A549 (cell line): ENCODE results near the gene PASK. TPM values are rescaled to one million over a fixed set of nuclear protein-coding genes. Genes with fewer than 3 reads are reported as not detected.

Source experiments
- ATAC-seq, 2 experiments: fragments of 200-7000 bp in 1 of 2; fragments of >200 bp in 1 of 2; cut with Nextera tagmentation in 1 of 2; cut with Tn5 transposase in 1 of 2; 3 replicates each; pipeline versions ENCODE4 v1.8.0 to v1.9.1; 2018 to 2020; ENCODE audit warnings: mild to moderate bottlenecking in 1 of 2, moderate library complexity in 1 of 2
- CTCF ChIA-PET: fragments of 300-600 bp; sonication (Branson Sonifier 250); formaldehyde crosslinking; extraction: SDS; loops from one replicate; lab custom pipeline; 2021; ENCODE audit warnings: antibody characterized with exemption, inconsistent platforms; lab: Yijun Ruan, JAX
- POLR2A ChIA-PET: fragments of 350-600 bp; formaldehyde crosslinking; extraction: SDS; loops from one replicate; lab custom pipeline; 2021; ENCODE audit warnings: antibody characterized with exemption, inconsistent platforms; lab: Yijun Ruan, JAX
- DNase-seq, 2 experiments: peaks; one replicate each; pipeline versions ENCODE4 v3.0.0 to v3.0.0-alpha.2; 2011 to 2016; ENCODE audit warnings: low read depth in 1 of 2, low spot score in 1 of 2
- FAIRE-seq: peaks from 2 replicates; lab custom pipeline; 2011; peaks lifted over from hg19 to GRCh38; lab: Jason Lieb, UNC
- H3K27ac ChIP-seq, 2 experiments: fragments of >200 bp; sonication (Bioruptor Twin); formaldehyde crosslinking; 3 replicates each; pipeline ENCODE4 v1.5.1; 2016 to 2017
- H3K4me1 ChIP-seq: fragments of >200 bp; sonication (Bioruptor Twin); formaldehyde crosslinking; 3 replicates; pipeline ENCODE4 v1.6.1; 2016
- H3K4me2 ChIP-seq: fragments of >200 bp; sonication (Bioruptor Twin); formaldehyde crosslinking; 3 replicates; pipeline ENCODE4 v1.6.1; 2016
- H3K4me3 ChIP-seq: fragments of >200 bp; sonication (Bioruptor Twin); formaldehyde crosslinking; 3 replicates; pipeline ENCODE4 v1.5.1; 2016
- H3K9me3 ChIP-seq: fragments of >200 bp; sonication (Bioruptor Twin); formaldehyde crosslinking; 3 replicates; pipeline ENCODE4 v1.6.1; 2016
- CBX2 ChIP-seq: fragments of 200-600 bp; sonication (generic); IDR thresholded peaks from 2 replicates; pipeline ENCODE4 v1.6.1; 2016; ENCODE audit warnings: low read depth, mild to moderate bottlenecking, borderline replicate concordance
- CHD2 ChIP-seq: fragments of 150-350 bp; IDR thresholded peaks from 2 replicates; pipeline ENCODE4 v1.6.1; 2014; ENCODE audit warnings: low read length; ENCODE audit not compliant: partially characterized antibody
- EHF ChIP-seq: fragments of 250-450 bp; sonication (Bioruptor Pico); IDR thresholded peaks from 2 replicates; pipeline ENCODE4 v1.5.0; 2020; ENCODE audit warnings: mild to moderate bottlenecking
- EP300 ChIP-seq, 2 experiments: fragments of >200 bp; sonication (Bioruptor Twin); formaldehyde crosslinking; IDR thresholded peaks; 2 replicates in 1 of 2; 3 replicates in 1 of 2; pipeline ENCODE4 v1.6.1; 2016 to 2017
- ESRRA ChIP-seq: fragments of 150-350 bp; IDR thresholded peaks from 2 replicates; pipeline ENCODE4 v1.6.1; 2014; ENCODE audit warnings: mild to moderate bottlenecking, low read length, borderline replicate concordance
- FOSB ChIP-seq: fragments of 250-450 bp; sonication (Bioruptor Pico); IDR thresholded peaks from 2 replicates; pipeline ENCODE4 v1.5.0; 2020; ENCODE audit warnings: mild to moderate bottlenecking, moderate library complexity
- FOXS1 ChIP-seq: fragments of 250-450 bp; sonication (Bioruptor Pico); IDR thresholded peaks from 2 replicates; pipeline ENCODE4 v1.5.0; 2020; ENCODE audit warnings: mild to moderate bottlenecking, moderate library complexity
- GATA3 ChIP-seq: IDR thresholded peaks from 2 replicates; pipeline ENCODE4 v1.6.1; 2012; ENCODE audit warnings: borderline replicate concordance
- HDAC2 ChIP-seq: fragments of 200-600 bp; sonication (generic); IDR thresholded peaks from 2 replicates; pipeline ENCODE4 v1.6.1; 2016
- HOXB5 ChIP-seq: fragments of 250-450 bp; sonication (Bioruptor Pico); IDR thresholded peaks from 2 replicates; pipeline ENCODE4 v1.5.0; 2020; ENCODE audit warnings: mild to moderate bottlenecking, moderate library complexity
- MAFK ChIP-seq: fragments of 450-650 bp; IDR thresholded peaks from 2 replicates; pipeline ENCODE4 v1.6.1; 2014; ENCODE audit not compliant: partially characterized antibody
- NFE2L2 ChIP-seq: fragments of 150-350 bp; conservative IDR thresholded peaks from 2 replicates; pipeline ENCODE4 v1.6.1; 2014; ENCODE audit warnings: low read length
- NR3C1 ChIP-seq: fragments of >200 bp; sonication (Bioruptor Twin); formaldehyde crosslinking; IDR thresholded peaks from 3 replicates; pipeline ENCODE4 v1.6.1; 2017
- POLR2A ChIP-seq: IDR thresholded peaks from 2 replicates; pipeline ENCODE4 v1.6.1; 2012; ENCODE audit warnings: mild to moderate bottlenecking, low read length
- RARB ChIP-seq: fragments of 250-450 bp; sonication (Bioruptor Pico); IDR thresholded peaks from 2 replicates; pipeline ENCODE4 v1.8.0; 2021; ENCODE audit warnings: mild to moderate bottlenecking, moderate library complexity
- RFX5 ChIP-seq: fragments of 450-650 bp; IDR thresholded peaks from 2 replicates; pipeline ENCODE4 v1.7.1; 2014; ENCODE audit warnings: antibody characterized with exemption, mild to moderate bottlenecking, moderate library complexity
- RNF2 ChIP-seq: fragments of 200-600 bp; sonication (generic); IDR thresholded peaks from 2 replicates; pipeline ENCODE4 v1.6.1; 2016; ENCODE audit warnings: low read depth, mild to moderate bottlenecking, antibody characterized with exemption, moderate library complexity, borderline replicate concordance
- SMC3 ChIP-seq: fragments of >200 bp; sonication (Bioruptor Twin); formaldehyde crosslinking; IDR thresholded peaks from 3 replicates; pipeline ENCODE4 v1.6.1; 2018; ENCODE audit warnings: inconsistent platforms
- SREBF2 ChIP-seq: fragments of 450-650 bp; IDR thresholded peaks from 2 replicates; pipeline ENCODE4 v1.6.1; 2014; ENCODE audit warnings: mild to moderate bottlenecking, moderate library complexity
- ZC3H11A ChIP-seq: fragments of 450-650 bp; IDR thresholded peaks from 2 replicates; pipeline ENCODE4 v1.6.1; 2014; ENCODE audit warnings: antibody characterized with exemption, mild to moderate bottlenecking
- ZNF302 ChIP-seq: fragments of 250-450 bp; sonication (Bioruptor Pico); IDR thresholded peaks from 2 replicates; pipeline ENCODE4 v1.9.0; 2021; ENCODE audit warnings: inconsistent platforms, mild to moderate bottlenecking, moderate library complexity
- WGBS: methylation state at CpG from one replicate; pipeline ENCODE4 v1.1.6; 2017; ENCODE audit errors: missing lambda C conversion rate; 5-methylcytosine and 5-hydroxymethylcytosine counted together
- polyA plus RNA-seq, 4 experiments: library from polyadenylated mRNA; depleted of rRNA in 3 of 4; stranded (reverse); fragments of >200 nt; fragmentation: RNase III in 1 of 4; extraction: RNeasy Plus Mini Kit Qiagen cat#74134 plus additional on column Dnase treatment in 1 of 4; gene quantifications; 2 replicates in 3 of 4; 3 replicates in 1 of 4; pipeline ENCODE4 v1.2.3, GENCODE V29; 2011 to 2017
- TF ChIP-seq, protein P1 (sequence below): fragments of 250-450 bp; sonication (Bioruptor Pico); IDR thresholded peaks from 2 replicates; pipeline ENCODE4 v1.5.0; 2021; ENCODE audit warnings: mild to moderate bottlenecking, moderate library complexity, borderline replicate concordance
- TF ChIP-seq, protein P2 (sequence below): IDR thresholded peaks from 2 replicates; pipeline ENCODE4 v1.6.1; 2012
- TF ChIP-seq, protein P3 (sequence below): fragments of >200 bp; sonication (Bioruptor Twin); formaldehyde crosslinking; IDR thresholded peaks from 3 replicates; pipeline ENCODE4 v1.5.1; 2016
- TF ChIP-seq, protein P4 (sequence below): fragments of 150-350 bp; IDR thresholded peaks from 2 replicates; pipeline ENCODE4 v1.6.1; 2014; ENCODE audit warnings: low read depth, mild to moderate bottlenecking, low read length
- TF ChIP-seq, protein P5 (sequence below): fragments of >200 bp; sonication (Bioruptor Twin); formaldehyde crosslinking; IDR thresholded peaks from 3 replicates; pipeline ENCODE4 v1.6.1; 2016

Gene PASK
- polyA plus RNA-seq, 2 of the 4 experiments (the other 2 are of a cell fraction) = 7.4 to 12.4 TPM

DNA sequence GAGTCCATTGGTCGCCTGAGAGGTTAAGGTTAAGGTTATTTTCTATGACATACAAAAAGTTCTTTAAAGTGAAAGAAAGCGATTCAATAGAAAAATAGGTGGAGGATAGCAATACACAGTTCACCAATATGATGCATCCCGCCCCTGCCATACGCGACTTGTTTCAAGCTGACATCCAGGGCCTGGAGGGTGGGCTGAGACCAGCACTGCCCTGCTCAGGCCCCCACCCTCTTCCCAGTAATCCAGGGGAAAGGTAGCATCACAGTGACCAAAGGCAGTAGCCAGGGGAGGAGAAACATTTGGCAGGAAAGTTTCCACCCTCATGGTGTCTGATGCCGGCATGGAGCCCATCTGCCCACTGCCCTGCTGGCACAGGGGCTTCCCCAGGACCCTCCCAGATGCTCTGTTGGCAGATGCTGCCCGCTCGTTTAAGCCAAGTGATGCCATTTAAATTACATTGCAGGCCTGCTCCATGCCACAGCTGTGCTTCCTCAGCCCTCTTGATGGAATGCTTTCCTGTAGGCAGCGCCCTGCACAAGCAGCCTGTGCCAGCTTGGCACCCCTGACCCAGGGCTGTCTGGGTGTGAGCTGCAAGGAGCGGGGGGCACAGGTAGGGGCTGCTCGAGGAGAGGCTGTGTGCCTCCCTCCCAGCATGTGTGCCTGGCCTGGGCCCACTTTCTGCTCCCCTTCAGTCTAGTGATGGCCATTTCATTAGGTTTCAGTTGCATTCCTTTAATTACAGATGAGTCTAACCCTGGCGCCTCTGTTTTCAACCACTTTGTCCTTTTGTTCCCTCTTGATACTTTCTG is 28.5 kb upstream of the PASK start:
- Histone ChIP-seq H3K4me3 (no peak overlapping the region), H3K4me2 (no peak overlapping the region), H3K9me3 (no peaks in the 10 kb centered on the region), H3K27ac (no peak overlapping the region), H3K4me1 (no peaks in the 10 kb centered on the region)
- CTCF ChIA-PET = interaction anchor here (0.6 kb wide), 1 partner anchor 268 kb away, joined by 4 read pairs; no protein-coding TSS in a partner anchor
- TF ChIP-seq ZC3H11A (no peak), POLR2A (no peak), HOXB5 (no peak), NR3C1 (no peak), ESRRA (no peak)
- TF ChIP-seq, protein P1, sequence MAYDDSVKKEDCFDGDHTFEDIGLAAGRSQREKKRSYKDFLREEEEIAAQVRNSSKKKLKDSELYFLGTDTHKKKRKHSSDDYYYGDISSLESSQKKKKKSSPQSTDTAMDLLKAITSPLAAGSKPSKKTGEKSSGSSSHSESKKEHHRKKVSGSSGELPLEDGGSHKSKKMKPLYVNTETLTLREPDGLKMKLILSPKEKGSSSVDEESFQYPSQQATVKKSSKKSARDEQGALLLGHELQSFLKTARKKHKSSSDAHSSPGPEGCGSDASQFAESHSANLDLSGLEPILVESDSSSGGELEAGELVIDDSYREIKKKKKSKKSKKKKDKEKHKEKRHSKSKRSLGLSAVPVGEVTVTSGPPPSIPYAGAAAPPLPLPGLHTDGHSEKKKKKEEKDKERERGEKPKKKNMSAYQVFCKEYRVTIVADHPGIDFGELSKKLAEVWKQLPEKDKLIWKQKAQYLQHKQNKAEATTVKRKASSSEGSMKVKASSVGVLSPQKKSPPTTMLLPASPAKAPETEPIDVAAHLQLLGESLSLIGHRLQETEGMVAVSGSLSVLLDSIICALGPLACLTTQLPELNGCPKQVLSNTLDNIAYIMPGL (CRISPR knock-in tag) = no peak
- TF ChIP-seq, protein P2, sequence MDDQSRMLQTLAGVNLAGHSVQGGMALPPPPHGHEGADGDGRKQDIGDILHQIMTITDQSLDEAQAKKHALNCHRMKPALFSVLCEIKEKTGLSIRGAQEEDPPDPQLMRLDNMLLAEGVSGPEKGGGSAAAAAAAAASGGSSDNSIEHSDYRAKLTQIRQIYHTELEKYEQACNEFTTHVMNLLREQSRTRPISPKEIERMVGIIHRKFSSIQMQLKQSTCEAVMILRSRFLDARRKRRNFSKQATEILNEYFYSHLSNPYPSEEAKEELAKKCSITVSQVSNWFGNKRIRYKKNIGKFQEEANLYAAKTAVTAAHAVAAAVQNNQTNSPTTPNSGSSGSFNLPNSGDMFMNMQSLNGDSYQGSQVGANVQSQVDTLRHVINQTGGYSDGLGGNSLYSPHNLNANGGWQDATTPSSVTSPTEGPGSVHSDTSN = no peak
- ATAC-seq (no peak), DNase-seq (no peak), FAIRE-seq (no peak)
- POLR2A ChIA-PET = no interaction called here
- WGBS = 87% methylated on average over 12 of the region's 12 CpGs

DNA sequence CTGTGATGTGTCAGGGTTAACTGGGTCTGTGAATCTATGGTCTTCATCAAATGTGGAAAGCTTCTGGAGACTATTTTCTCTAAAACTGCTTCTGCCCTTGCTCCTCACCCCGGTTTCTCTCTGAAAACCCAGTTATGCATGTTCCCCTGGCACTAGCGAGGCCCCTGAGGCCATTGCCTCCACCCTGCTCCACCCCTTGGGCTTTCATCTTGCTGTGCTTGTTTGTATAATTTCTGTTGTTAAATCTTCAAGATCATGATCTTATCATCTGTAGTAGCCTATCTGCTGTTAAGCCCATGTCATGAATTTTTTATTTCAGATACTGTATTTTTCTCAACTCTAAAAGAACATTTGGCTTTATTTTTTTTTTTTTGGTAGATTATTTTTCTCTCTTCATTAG is 24.3 kb upstream of the PASK start:
- Histone ChIP-seq H3K4me1 (no peaks in the 10 kb centered on the region), H3K4me3 (no peak overlapping the region), H3K4me2 (no peak overlapping the region), H3K27ac (no peak overlapping the region), H3K9me3 (peaks cover 8% of the 10 kb centered on the region)
- POLR2A ChIA-PET = no interaction called here
- TF ChIP-seq RNF2 (no peak), RFX5 (no peak), ZC3H11A (no peak), ZNF302 (CRISPR knock-in tag) (no peak), FOXS1 (CRISPR knock-in tag) (no peak), MAFK (no peak), SREBF2 (no peak), EP300 (IDR thresholded peaks at IDR 0.05) (no peak), CHD2 (no peak)
- TF ChIP-seq, protein P2 = no peak
- CTCF ChIA-PET = interaction anchor here (1.2 kb wide), 1 partner anchor 95 kb away, joined by 3 read pairs; no protein-coding TSS in a partner anchor
- FAIRE-seq (no peak), DNase-seq (no peak), ATAC-seq (no peak)
- WGBS = 91% methylated on average over 2 of the region's 2 CpGs

DNA sequence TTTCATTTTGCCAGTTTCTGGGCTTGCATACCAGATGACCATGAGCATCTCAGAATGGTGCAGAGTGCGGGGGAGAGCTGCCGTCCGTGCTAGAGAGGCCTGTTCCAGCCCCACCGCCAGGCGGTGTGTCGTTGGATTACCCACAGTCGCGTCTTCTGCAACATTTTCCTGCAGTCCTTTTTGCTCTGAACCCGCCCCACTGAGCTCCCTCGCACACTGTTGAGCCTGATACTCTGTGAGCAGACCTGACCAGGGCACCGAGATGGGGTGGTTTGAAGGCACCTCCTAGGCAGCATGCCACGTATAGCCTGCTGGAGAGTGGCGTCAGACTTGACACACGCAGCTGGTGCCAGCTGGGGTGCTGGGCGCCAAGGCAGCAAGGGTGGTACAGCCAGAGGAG is 19.1 kb upstream of the PASK start:
- WGBS = 97% methylated on average over 14 of the region's 15 CpGs
- FAIRE-seq = no peak
- Histone ChIP-seq H3K9me3 (peaks cover 8% of the 10 kb centered on the region), H3K4me1 (no peaks in the 10 kb centered on the region), H3K4me2 (no peak overlapping the region), H3K4me3 (no peak overlapping the region), H3K27ac (no peak overlapping the region)
- DNase-seq = no peak
- no peak for ATAC-seq
- CTCF ChIA-PET = interaction anchor here (0.5 to 1.1 kb wide), 4 partner anchors 18 to 317 kb away, joined by 3 read pairs; partner anchors contain the start of genes PASK and PPP1R7
- POLR2A ChIA-PET = no interaction called here
- TF ChIP-seq, protein P3, sequence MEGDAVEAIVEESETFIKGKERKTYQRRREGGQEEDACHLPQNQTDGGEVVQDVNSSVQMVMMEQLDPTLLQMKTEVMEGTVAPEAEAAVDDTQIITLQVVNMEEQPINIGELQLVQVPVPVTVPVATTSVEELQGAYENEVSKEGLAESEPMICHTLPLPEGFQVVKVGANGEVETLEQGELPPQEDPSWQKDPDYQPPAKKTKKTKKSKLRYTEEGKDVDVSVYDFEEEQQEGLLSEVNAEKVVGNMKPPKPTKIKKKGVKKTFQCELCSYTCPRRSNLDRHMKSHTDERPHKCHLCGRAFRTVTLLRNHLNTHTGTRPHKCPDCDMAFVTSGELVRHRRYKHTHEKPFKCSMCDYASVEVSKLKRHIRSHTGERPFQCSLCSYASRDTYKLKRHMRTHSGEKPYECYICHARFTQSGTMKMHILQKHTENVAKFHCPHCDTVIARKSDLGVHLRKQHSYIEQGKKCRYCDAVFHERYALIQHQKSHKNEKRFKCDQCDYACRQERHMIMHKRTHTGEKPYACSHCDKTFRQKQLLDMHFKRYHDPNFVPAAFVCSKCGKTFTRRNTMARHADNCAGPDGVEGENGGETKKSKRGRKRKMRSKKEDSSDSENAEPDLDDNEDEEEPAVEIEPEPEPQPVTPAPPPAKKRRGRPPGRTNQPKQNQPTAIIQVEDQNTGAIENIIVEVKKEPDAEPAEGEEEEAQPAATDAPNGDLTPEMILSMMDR = no peak
- no peak for TF ChIP-seq NFE2L2
- no peak for TF ChIP-seq POLR2A
- TF ChIP-seq CBX2 = no peak
- TF ChIP-seq, protein P4, sequence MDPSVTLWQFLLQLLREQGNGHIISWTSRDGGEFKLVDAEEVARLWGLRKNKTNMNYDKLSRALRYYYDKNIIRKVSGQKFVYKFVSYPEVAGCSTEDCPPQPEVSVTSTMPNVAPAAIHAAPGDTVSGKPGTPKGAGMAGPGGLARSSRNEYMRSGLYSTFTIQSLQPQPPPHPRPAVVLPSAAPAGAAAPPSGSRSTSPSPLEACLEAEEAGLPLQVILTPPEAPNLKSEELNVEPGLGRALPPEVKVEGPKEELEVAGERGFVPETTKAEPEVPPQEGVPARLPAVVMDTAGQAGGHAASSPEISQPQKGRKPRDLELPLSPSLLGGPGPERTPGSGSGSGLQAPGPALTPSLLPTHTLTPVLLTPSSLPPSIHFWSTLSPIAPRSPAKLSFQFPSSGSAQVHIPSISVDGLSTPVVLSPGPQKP = no peak
- TF ChIP-seq FOXS1 (CRISPR knock-in tag) = no peak
- no peak for TF ChIP-seq HDAC2
- no peak for TF ChIP-seq GATA3
- TF ChIP-seq, protein P5, sequence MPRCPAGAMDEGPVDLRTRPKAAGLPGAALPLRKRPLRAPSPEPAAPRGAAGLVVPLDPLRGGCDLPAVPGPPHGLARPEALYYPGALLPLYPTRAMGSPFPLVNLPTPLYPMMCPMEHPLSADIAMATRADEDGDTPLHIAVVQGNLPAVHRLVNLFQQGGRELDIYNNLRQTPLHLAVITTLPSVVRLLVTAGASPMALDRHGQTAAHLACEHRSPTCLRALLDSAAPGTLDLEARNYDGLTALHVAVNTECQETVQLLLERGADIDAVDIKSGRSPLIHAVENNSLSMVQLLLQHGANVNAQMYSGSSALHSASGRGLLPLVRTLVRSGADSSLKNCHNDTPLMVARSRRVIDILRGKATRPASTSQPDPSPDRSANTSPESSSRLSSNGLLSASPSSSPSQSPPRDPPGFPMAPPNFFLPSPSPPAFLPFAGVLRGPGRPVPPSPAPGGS = no peak
- TF ChIP-seq FOSB (CRISPR knock-in tag) = no peak
- no peak for TF ChIP-seq RARB (CRISPR knock-in tag)
- TF ChIP-seq EHF (CRISPR knock-in tag) = no peak
- no peak for TF ChIP-seq SMC3
- TF ChIP-seq NR3C1 = no peak
